Measurements from ENCODE around the gene RYK. TPM values are rescaled to one million over a fixed set of nuclear protein-coding genes. Genes with fewer than 3 reads are reported as not detected.

Gene RYK
- total RNA-seq, 4 donors from 2014 or later: 95.2 to 168 (median 108) TPM

DNA sequence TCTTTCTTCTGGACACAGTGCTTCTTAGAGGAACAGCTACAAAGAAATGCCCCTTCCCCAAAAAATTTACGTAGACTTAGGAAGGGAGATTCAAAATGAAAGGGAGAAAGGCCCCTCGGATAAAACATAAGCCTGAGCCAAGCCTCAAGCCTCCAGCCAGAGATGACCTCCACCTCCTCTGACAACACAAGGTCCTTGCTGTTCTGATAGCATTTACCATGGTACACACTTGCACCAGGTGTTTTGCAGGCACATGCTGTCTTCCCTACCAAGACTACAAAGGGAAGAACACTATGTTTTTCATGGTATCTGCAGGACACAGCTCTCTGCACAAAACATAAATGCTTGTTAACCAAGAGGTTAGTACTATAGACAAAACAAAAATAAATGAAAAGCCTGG, 27.8 kb downstream of the RYK start:
- WGBS, 2 donors: 71 to 80% methylated on average over 2 of the region's 2 CpGs
- H3K4me3 ChIP-seq (replicated peaks in 1 of 3): no peak overlapping the region
- no peak overlapping the region for H3K27ac ChIP-seq
- TF ChIP-seq, protein P1, sequence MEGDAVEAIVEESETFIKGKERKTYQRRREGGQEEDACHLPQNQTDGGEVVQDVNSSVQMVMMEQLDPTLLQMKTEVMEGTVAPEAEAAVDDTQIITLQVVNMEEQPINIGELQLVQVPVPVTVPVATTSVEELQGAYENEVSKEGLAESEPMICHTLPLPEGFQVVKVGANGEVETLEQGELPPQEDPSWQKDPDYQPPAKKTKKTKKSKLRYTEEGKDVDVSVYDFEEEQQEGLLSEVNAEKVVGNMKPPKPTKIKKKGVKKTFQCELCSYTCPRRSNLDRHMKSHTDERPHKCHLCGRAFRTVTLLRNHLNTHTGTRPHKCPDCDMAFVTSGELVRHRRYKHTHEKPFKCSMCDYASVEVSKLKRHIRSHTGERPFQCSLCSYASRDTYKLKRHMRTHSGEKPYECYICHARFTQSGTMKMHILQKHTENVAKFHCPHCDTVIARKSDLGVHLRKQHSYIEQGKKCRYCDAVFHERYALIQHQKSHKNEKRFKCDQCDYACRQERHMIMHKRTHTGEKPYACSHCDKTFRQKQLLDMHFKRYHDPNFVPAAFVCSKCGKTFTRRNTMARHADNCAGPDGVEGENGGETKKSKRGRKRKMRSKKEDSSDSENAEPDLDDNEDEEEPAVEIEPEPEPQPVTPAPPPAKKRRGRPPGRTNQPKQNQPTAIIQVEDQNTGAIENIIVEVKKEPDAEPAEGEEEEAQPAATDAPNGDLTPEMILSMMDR (IDR thresholded peaks at IDR 0.05): no peak
- TF ChIP-seq POLR2A (IDR thresholded peaks at IDR 0.05): no peak
- peaks cover 7 to 10% of the 10 kb centered on the region in 2 donors for H3K36me3 ChIP-seq
- peaks cover 8 to 33% of the 10 kb centered on the region in 2 donors for H3K4me1 ChIP-seq
- DNase-seq: no peak
- intact Hi-C loops (cut with DNase I): no loop called here
- no peaks in the 10 kb centered on the region for H3K9me3 ChIP-seq
- no peaks in the 10 kb centered on the region for H3K27me3 ChIP-seq

DNA sequence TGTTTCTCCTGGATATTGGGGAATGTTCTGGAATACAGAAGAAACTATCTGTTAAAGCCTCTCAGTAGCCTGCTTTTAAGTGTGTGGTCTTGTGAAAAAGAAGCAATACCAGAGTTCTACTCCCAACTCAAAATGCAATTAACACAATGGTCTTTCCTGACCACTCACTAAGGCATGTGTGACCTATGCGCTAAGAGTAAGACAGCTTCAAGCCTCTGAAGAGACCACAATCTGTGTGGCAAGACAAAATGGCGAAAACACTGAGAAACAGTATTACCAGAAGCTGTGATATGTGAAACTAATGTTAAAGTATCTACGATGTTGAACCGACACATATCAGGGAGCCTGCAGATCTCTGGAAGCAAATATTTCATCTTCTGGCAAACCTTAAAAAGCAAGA, 33.8 kb downstream of the RYK start:
- no peaks in the 10 kb centered on the region for H3K9me3 ChIP-seq
- 93 to 99% methylated on average over 4 of the region's 4 CpGs for WGBS, 2 donors
- no peaks in the 10 kb centered on the region for H3K27me3 ChIP-seq
- no peak overlapping the region for H3K4me3 ChIP-seq (replicated peaks in 1 of 3)
- TF ChIP-seq, protein P1 (IDR thresholded peaks at IDR 0.05): no peak
- no peak for TF ChIP-seq POLR2A (IDR thresholded peaks at IDR 0.05)
- intact Hi-C loops (cut with DNase I): loop anchor here (10.0 kb wide), 2 partner anchors 258 to 282 kb away; no protein-coding TSS in a partner anchor
- DNase-seq: no peak
- H3K36me3 ChIP-seq: peaks cover 7% of the 10 kb centered on the region in 2 donors
- H3K27ac ChIP-seq: no peak overlapping the region
- H3K4me1 ChIP-seq: peaks cover 0 to 12% of the 10 kb centered on the region in 2 donors

DNA sequence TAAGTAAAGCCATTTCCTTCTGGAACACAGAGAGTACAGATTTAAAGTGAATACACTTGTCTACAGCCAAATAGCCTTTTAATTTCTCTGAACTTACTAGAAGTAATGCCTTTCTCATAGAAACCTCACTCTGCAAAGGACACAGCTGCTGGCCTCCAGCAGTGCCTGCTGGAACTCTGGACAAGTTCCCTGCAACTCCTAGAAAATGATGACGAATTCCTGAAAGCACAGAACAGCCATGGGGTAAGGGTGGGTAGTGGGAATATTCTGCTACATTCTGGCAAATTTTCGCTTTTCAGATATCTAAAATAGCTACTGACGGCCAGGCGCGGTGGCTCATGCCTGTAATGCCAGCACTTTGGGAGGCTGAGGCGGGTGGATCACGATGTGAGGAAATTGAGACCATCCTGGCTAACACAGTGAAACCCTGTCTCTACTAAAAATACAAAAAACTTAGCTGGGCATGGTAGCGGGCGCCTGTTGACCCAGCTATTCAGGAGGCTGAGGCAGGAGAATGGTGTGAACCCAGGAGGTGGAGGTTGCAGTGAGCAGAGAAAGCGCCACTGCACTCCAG, 34.4 kb downstream of the RYK start:
- DNase-seq: no peak
- Histone ChIP-seq H3K27ac (no peak overlapping the region), H3K36me3 (peaks cover under 1 to 1% of the 10 kb centered on the region in 2 donors), H3K9me3 (no peaks in the 10 kb centered on the region), H3K4me3 (replicated peaks in 1 of 3) (no peak overlapping the region), H3K4me1 (peaks cover 0 to 12% of the 10 kb centered on the region in 2 donors), H3K27me3 (no peaks in the 10 kb centered on the region)
- intact Hi-C loops (cut with DNase I): loop anchor here (10.0 kb wide), 2 partner anchors 259 to 281 kb away; no protein-coding TSS in a partner anchor
- 94 to 96% methylated on average over 10 of the region's 10 CpGs for WGBS, 2 donors
- TF ChIP-seq POLR2A (IDR thresholded peaks at IDR 0.05): no peak
- TF ChIP-seq, protein P1 (IDR thresholded peaks at IDR 0.05): no peak

DNA sequence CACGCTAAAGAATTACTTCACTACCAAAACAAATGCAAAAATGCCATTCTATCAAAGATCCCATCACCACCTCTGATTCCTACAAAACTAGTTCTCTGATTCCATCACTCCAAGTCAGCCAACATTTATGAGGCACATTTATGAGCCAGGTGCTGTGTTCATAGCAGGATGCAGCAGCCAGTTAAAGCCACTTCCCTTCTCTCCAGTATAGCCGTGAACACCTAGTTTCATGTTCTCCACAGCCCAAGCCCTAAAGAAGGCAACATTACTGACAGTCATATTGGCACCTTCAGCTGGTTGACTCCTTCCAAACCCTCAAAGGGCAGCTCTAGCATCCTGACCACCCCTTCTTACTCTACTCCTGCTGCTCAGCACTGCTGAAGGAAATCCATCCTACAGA, 36.4 kb downstream of the RYK start:
- Histone ChIP-seq H3K9me3 (no peaks in the 10 kb centered on the region), H3K4me1 (peaks cover 0 to 3% of the 10 kb centered on the region in 2 donors), H3K4me3 (replicated peaks in 1 of 3) (no peak overlapping the region), H3K36me3 (peaks cover 0 to 8% of the 10 kb centered on the region in 2 donors), H3K27ac (no peak overlapping the region), H3K27me3 (no peaks in the 10 kb centered on the region)
- 90 to 92% methylated on average over 2 of the region's 2 CpGs for WGBS, 2 donors
- intact Hi-C loops (cut with DNase I): loop anchor here (5.0 to 10.0 kb wide), 3 partner anchors 83 to 279 kb away; no protein-coding TSS in a partner anchor
- no peak for DNase-seq
- TF ChIP-seq, protein P1 (IDR thresholded peaks at IDR 0.05): no peak
- TF ChIP-seq POLR2A (IDR thresholded peaks at IDR 0.05): no peak

DNA sequence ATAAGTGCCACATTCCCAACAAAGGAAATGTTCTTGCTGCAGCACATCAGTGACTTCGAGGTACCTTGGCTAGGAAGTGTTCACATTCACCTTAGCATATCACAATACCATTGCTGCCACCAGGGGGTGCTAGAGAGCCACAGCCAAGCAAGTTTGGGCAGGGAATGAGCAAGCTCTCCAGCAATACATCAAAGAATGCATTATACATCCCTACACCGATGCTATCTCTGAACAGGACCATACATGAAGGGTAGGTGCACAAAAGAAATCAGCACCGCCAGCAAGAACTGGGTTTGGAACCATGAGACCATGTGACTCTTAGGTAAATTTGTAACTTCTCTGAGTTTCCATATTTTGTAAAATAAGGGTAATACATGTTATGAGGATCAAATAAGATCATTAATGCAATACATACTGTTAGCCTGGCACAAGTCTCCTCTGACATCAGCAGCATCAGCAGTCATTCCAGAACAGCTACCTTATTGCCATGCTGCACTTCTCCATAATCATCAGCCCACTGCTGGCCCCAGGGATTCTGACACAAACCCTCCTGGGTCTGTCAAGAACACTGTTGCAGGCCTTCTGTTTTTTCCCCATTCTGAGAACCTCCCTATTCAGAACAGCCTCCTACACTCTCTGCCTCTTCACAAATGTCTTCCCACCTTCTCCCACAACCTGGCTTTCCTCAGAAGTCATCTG, 37.5 kb downstream of the RYK start:
- Histone ChIP-seq H3K9me3 (no peaks in the 10 kb centered on the region), H3K36me3 (peaks cover 0 to 8% of the 10 kb centered on the region in 2 donors), H3K27me3 (no peaks in the 10 kb centered on the region), H3K27ac (no peak overlapping the region), H3K4me1 (peaks cover 0 to 8% of the 10 kb centered on the region in 2 donors), H3K4me3 (replicated peaks in 1 of 3) (no peak overlapping the region)
- 19% methylated on average over 3 of the region's 3 CpGs for WGBS, 2 donors
- intact Hi-C loops (cut with DNase I): loop anchor here (5.0 to 10.0 kb wide), 3 partner anchors 84 to 278 kb away; no protein-coding TSS in a partner anchor
- peak; percentile 84 to 90 for DNase-seq
- TF ChIP-seq POLR2A (IDR thresholded peaks at IDR 0.05): no peak
- TF ChIP-seq, protein P1 (IDR thresholded peaks at IDR 0.05): peak; percentile 92 to 98 (median 94)
